Measurements from ENCODE around the gene THTPA. TPM values are rescaled to one million over a fixed set of nuclear protein-coding genes. Genes with fewer than 3 reads are reported as not detected.

Gene THTPA
- total and polyA plus RNA-seq, 9 of the 15 experiments (the other 6 are each of a cell fraction or from before 2014, with no cell fraction given): 2.4 to 8.7 (median 5.2) TPM

- H3K9ac ChIP-seq (ENCODE audit: insufficient read depth in 1 of 2, low read depth in 2 of 2, low read length in 2 of 2): no peak overlapping the region
- peaks cover 0 to 5% of the 10 kb centered on the region in 2 experiments; a peak in 2 of 5 replicates for H3K27me3 ChIP-seq (ENCODE audit: control insufficient read depth in 2 of 2, insufficient read depth in 2 of 2, low read length in 2 of 2)
- no peaks in the 10 kb centered on the region for H3K79me2 ChIP-seq (ENCODE audit: control insufficient read depth, insufficient read depth, low read length)
- no peaks in the 10 kb centered on the region for H4K20me1 ChIP-seq (replicated peaks; ENCODE audit: control insufficient read depth, insufficient read depth, low read length)
- POLR2A ChIA-PET: no interaction called here
- CTCF ChIA-PET (ENCODE audit: low intra/inter-chr PET ratio): interaction anchor here (2.3 kb wide), 1 partner anchor 60 kb away, joined by 9 read pairs; no protein-coding TSS in a partner anchor
- intact Hi-C loops (cut with micrococcal nuclease): no loop called here
- no peaks in the 10 kb centered on the region; a peak in 1 of 5 replicates for H3K4me1 ChIP-seq (replicated peaks in 1 of 2; ENCODE audit: control insufficient read depth in 2 of 2, insufficient read depth in 2 of 2, low read length in 2 of 2)
- H3K4me2 ChIP-seq (ENCODE audit: insufficient read depth, low read length): no peak overlapping the region
- 3% methylated on average over 7 of the region's 7 CpGs for WGBS (ENCODE audit: insufficient coverage, low coverage, missing lambda C conversion rate)
- H3K27ac ChIP-seq (ENCODE audit: extremely low read depth, low read depth, low read length): no peak overlapping the region
- no peaks in the 10 kb centered on the region for H3K36me3 ChIP-seq (ENCODE audit: control insufficient read depth, insufficient read depth, low read length)
- in situ Hi-C loops (cut with MboI): no loop called here
- H3K4me3 ChIP-seq: no peak overlapping the region
- no peaks in the 10 kb centered on the region for H3K9me1 ChIP-seq (ENCODE audit: control insufficient read depth, insufficient read depth, low read length)
- no TSS peak for BruUV-seq (replicated peaks)
- DNase-seq (ENCODE audit: extremely low read depth in 1 of 4, low spot score in 3 of 4) (no peak), ATAC-seq (0 out of 3 replicates have a peak, but pooled peaks have one; percentile 18), FAIRE-seq (no peak)
- TF ChIP-seq ZNF263 (CRISPR knock-in tag; IDR thresholded peaks at IDR 0.05; ENCODE audit: borderline replicate concordance) (peak; percentile 61; the same call in 1 of the 2 replicates), RFX1 (IDR thresholded peaks at IDR 0.05) (no peak)
- H2AFZ ChIP-seq (ENCODE audit: low read depth, low read length): no peak overlapping the region
- no peaks in the 10 kb centered on the region for H3K9me3 ChIP-seq (replicated peaks; ENCODE audit: control insufficient read depth, insufficient read depth, low read depth, low read length)
These were observed 17.3 kb upstream of the THTPA start for GRCh38 chr14:23538785-23539184.

- TF ChIP-seq MAZ (CRISPR knock-in tag; conservative IDR thresholded peaks at IDR 0.05 in 1 of 2, IDR thresholded peaks at IDR 0.05 in 1 of 2): 0 out of 4 replicates have a peak, but pooled peaks of 1 of the 2 experiments have one; percentile 22
- peak; percentile 67 to 73 (median 72) for TF ChIP-seq CTCF (IDR thresholded peaks at IDR 0.05 in 2 of 3, conservative IDR thresholded peaks at IDR 0.05 in 1 of 3; ENCODE audit: insufficient read depth in 2 of 3, low read depth in 1 of 3, low read length in 3 of 3)
- TF ChIP-seq, protein P1, sequence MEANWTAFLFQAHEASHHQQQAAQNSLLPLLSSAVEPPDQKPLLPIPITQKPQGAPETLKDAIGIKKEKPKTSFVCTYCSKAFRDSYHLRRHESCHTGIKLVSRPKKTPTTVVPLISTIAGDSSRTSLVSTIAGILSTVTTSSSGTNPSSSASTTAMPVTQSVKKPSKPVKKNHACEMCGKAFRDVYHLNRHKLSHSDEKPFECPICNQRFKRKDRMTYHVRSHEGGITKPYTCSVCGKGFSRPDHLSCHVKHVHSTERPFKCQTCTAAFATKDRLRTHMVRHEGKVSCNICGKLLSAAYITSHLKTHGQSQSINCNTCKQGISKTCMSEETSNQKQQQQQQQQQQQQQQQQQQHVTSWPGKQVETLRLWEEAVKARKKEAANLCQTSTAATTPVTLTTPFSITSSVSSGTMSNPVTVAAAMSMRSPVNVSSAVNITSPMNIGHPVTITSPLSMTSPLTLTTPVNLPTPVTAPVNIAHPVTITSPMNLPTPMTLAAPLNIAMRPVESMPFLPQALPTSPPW (CRISPR knock-in tag; IDR thresholded peaks at IDR 0.05): peak; percentile 14; the same call in 1 of the 2 replicates
- 0 out of 2 replicates have a peak, but pooled peaks have one; percentile 33 for TF ChIP-seq SMC3 (conservative IDR thresholded peaks at IDR 0.05; ENCODE audit: insufficient read depth, low read depth, low read length)
- TF ChIP-seq RAD21 (CRISPR knock-in tag; conservative IDR thresholded peaks at IDR 0.05 in 1 of 2, IDR thresholded peaks at IDR 0.05 in 1 of 2): peak; percentile 9 to 54; a peak in 2 of 4 replicates
- no peak for TF ChIP-seq DLX4 (CRISPR knock-in tag; IDR thresholded peaks at IDR 0.05)
- H3K79me2 ChIP-seq (ENCODE audit: control insufficient read depth, insufficient read depth, low read length): no peaks in the 10 kb centered on the region
- no peaks in the 10 kb centered on the region for H4K20me1 ChIP-seq (replicated peaks; ENCODE audit: control insufficient read depth, insufficient read depth, low read length)
- DNase-seq (ENCODE audit: extremely low read depth in 1 of 4, low spot score in 3 of 4) (peak; percentile 61 to 72 (median 68)), ATAC-seq (peak; percentile 95), FAIRE-seq (peak; percentile 82)
- H3K4me3 ChIP-seq: no peak overlapping the region
- no peak overlapping the region for H3K4me2 ChIP-seq (ENCODE audit: insufficient read depth, low read length)
- no peaks in the 10 kb centered on the region; a peak in 1 of 5 replicates for H3K4me1 ChIP-seq (replicated peaks in 1 of 2; ENCODE audit: control insufficient read depth in 2 of 2, insufficient read depth in 2 of 2, low read length in 2 of 2)
- H3K27me3 ChIP-seq (ENCODE audit: control insufficient read depth in 2 of 2, insufficient read depth in 2 of 2, low read length in 2 of 2): peaks cover 0 to 4% of the 10 kb centered on the region in 2 experiments; a peak in 2 of 5 replicates
- no peaks in the 10 kb centered on the region for H3K9me3 ChIP-seq (replicated peaks; ENCODE audit: control insufficient read depth, insufficient read depth, low read depth, low read length)
- WGBS (ENCODE audit: insufficient coverage, low coverage, missing lambda C conversion rate): 32% methylated on average over 9 of the region's 10 CpGs
- no peaks in the 10 kb centered on the region for H3K36me3 ChIP-seq (ENCODE audit: control insufficient read depth, insufficient read depth, low read length)
- no peak overlapping the region for H2AFZ ChIP-seq (ENCODE audit: low read depth, low read length)
- BruUV-seq (replicated peaks): no TSS peak
- no peaks in the 10 kb centered on the region for H3K9me1 ChIP-seq (ENCODE audit: control insufficient read depth, insufficient read depth, low read length)
- H3K27ac ChIP-seq (ENCODE audit: extremely low read depth, low read depth, low read length): no peak overlapping the region
- H3K9ac ChIP-seq (ENCODE audit: insufficient read depth in 1 of 2, low read depth in 2 of 2, low read length in 2 of 2): no peak overlapping the region
- CTCF ChIA-PET (ENCODE audit: low intra/inter-chr PET ratio): interaction anchor here (1.0 to 2.3 kb wide), 3 partner anchors 58 to 211 kb away, joined by 3 to 9 read pairs (median 5); no protein-coding TSS in a partner anchor
- in situ Hi-C loops (cut with MboI): no loop called here
- intact Hi-C loops (cut with micrococcal nuclease): no loop called here
- POLR2A ChIA-PET: no interaction called here
These were observed 16.6 kb upstream of the THTPA start for GRCh38 chr14:23539248-23540140.
